Measurements from ENCODE around the gene EMC6.

The EMC6 gene

GRCh38 chr17:3715296-3715695, 46.7 kb downstream of the EMC6 start:
- no peak for DNase-seq

GRCh38 chr17:3718201-3718600, 49.6 kb downstream of the EMC6 start:
- DNase-seq, result no peak

- no peak for DNase-seq
Measured at GRCh38 chr17:3719265-3719664, 50.7 kb downstream of the EMC6 start.

Data from NCI-H2029 (cell line).